Left hindlimb (tissue), 1 donor: ENCODE data around the gene POMT1.

Experiments used
- DNase-seq: peaks from one replicate; pipeline ENCODE4 v3.0.0-alpha.2; 2018

Gene POMT1

DNA sequence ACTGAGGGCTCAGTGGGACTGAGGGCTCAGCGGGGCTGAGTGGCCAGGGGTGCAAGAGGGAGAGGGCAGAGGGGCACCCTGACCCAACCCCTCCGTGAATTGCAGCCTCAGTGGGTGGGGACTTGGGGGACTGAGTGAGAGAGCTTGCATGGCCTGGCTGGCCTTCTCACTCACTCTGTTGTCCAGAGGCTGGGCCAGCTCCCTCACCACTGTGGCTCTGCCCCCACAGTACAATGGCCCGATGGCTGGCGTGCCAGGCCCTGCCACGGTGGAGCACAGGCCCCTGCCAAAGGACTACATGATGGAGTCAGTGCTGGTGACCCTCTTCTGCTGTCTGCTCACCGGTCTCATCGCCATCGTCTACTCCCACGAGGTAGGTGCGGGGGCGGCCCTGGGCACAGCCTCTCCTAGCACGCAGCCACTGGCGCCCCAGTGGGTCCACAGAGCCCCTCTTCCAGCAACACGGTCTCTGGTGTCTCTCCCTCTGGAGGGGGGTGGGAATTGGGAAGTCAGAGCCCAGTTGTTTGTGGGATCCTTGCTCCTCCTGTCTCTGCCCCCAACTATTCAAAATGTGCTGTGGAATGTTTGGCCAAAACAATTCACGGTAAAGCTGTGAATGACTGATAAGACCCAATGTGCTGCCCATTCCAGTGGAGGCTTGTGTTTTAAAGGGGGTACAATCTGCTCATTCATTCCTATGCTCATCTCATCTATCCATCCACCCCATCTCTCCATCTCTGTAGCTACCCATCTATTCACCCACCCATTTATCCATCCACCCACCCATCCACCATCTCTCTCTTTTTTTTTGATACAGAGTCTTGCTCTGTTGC, 53.3 kb downstream of the POMT1 start:
- DNase-seq: no peak

DNA sequence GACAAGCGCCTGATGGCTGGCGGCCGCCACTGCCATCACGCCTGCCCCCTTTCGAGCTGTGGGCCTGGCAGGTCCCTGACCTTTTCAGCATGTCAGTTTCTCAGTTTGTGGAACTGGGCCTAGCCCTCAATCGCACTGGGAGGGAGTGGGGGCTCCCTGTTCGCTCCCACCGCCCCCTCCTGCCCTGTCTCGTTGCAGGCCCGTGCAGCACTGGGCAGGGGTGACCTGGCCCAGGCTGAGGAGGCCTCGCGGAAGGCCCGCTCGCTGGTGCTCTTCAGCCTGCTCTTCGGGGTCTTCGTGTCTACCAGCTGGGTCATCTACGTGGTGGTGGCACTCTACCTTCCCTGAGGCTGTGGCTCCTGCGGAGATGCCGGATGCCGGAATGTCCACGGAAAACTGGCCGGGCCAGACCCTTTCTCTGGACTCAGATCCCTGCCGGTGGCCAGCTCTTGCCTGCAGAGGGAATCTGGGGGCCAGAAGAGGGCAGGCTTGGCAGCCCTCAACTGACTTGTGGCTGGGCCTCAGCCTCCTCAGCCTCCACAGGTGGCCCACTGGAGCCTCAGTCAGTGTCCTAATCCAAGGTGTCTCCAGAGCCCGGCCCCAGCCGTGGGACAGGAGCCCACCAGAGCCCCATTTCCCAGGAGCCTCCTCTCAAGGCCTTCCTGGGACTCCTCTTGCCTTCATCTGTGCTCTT, 55.3 kb downstream of the POMT1 start:
- no peak for DNase-seq

GRCh38 chr9:131559421-131560000, 56.8 kb downstream of the POMT1 start:
- DNase-seq: no peak

DNA sequence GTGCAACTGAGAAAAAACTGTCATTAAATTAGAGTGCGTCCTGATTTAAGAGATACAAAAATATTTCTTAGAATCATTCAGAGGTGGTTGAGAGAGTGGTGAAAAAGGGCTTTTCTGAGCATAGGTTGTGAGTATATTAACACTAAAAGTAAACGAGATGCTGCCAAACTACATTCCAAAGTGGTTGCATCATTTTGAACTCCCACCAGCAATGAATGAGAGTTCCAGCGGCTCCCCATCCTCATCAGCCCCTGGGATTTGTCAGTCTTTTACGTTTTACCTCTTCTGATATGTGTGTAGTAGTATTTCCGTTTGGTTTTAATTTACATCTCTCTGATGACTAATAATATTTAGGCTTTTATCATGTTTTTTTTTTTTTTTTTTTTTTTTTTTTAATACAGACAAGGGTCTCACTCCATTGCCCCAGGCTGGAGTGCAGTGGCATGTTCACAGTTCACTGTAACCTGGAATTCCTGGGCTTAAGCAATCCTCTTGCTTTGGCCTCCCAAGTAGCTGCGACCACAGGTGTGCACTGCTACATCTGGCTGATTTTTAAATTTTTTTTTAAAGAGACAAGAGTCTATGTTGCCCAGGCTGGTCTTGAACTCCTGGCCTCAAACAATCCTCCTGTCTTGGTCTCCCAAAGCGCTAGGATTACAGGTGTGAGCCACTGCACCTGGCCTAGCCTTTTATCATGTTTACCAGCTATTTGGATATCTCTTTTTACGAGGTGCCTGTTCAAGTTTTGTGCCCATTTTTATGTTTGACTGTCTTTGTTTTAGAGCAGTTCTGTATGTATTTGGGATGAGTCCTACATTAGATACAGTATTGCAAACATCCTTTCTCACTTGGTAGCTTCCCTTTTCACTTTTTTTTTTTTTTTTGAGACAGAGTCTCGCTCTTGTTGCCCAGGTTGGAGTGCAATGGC, 59.6 kb downstream of the POMT1 start:
- DNase-seq: no peak

- no peak for DNase-seq
These were observed 62.7 kb downstream of the POMT1 start for GRCh38 chr9:131565369-131565768.

GRCh38 chr9:131566158-131566557, 63.4 kb downstream of the POMT1 start:
- no peak for DNase-seq

DNA sequence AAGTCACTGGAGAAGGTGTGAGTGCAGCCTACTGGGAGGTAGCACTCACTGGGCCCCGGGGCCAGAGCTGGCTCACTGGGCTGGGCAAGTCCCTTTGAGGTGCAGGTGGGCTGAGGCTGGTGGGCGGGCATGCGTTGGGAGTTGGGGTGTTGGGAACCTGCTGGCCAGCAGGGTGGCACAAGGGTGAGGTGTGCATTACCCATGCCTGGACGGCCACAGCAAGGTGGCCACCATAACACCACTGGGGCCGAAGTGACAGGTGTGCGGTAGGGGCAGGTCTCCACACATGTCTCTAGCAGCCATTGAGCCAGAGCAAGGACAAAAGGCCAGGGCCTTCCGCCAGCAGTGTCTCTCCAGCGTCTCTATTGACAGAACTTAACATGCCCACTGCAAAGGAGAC, 65.2 kb downstream of the POMT1 start:
- no peak for DNase-seq
